AG09319 (cell line): ENCODE results near the gene RASSF6.

ENCODE experiments used
- DNase-seq: peaks from one replicate; pipeline ENCODE4 v3.0.0-alpha.2; 2010; ENCODE audit warnings: low read depth; ENCODE audit errors: extremely low read depth
- TF ChIP-seq, protein P1 (sequence below): IDR thresholded peaks from 2 replicates; pipeline ENCODE4 v1.5.1; 2011; ENCODE audit warnings: low read depth, mild to moderate bottlenecking, inconsistent platforms, low read length, moderate library complexity

Gene RASSF6

DNA sequence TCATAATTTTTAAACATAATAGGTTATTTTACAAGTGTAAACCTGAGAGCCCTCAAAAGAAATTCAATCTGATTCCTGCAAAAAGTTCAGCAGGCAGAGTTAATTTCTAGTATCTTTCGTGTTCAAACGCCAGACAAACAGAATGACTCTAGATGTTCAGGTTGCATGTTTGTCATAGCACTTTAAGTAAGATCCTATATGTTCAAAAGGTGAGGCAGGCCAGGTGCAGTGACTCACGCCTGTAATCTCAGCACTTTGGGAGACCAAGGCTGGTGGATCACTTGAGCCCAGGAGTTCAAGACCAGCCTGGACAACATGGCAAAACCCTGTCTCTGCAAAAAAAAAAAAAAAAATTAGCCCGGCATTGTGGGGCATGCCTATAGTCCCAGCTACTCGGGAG is 1.1 kb upstream of the RASSF6 start:
- TF ChIP-seq, protein P1, sequence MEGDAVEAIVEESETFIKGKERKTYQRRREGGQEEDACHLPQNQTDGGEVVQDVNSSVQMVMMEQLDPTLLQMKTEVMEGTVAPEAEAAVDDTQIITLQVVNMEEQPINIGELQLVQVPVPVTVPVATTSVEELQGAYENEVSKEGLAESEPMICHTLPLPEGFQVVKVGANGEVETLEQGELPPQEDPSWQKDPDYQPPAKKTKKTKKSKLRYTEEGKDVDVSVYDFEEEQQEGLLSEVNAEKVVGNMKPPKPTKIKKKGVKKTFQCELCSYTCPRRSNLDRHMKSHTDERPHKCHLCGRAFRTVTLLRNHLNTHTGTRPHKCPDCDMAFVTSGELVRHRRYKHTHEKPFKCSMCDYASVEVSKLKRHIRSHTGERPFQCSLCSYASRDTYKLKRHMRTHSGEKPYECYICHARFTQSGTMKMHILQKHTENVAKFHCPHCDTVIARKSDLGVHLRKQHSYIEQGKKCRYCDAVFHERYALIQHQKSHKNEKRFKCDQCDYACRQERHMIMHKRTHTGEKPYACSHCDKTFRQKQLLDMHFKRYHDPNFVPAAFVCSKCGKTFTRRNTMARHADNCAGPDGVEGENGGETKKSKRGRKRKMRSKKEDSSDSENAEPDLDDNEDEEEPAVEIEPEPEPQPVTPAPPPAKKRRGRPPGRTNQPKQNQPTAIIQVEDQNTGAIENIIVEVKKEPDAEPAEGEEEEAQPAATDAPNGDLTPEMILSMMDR = no peak
- DNase-seq = no peak

DNA sequence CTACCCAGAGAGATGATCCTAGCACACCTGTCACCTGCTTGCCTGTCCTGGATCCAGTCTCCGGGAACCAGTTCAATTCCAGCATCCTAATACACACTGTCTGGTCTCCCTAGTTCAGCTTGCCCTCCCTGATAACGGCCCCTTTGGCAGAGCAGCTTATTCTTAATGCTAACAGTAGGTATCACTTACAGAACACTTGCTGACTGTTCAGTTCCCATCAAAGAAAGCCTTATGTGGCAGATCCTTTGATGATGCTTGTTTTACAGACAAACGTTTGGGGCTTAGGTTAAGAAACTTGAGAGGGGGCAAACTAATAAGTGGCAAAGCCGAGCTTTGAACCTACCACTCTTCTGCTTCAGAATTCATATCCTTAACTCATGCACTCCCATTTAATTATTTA is 890 bp downstream of the RASSF6 start:
- no peak for DNase-seq
- TF ChIP-seq, protein P1 = no peak

DNA sequence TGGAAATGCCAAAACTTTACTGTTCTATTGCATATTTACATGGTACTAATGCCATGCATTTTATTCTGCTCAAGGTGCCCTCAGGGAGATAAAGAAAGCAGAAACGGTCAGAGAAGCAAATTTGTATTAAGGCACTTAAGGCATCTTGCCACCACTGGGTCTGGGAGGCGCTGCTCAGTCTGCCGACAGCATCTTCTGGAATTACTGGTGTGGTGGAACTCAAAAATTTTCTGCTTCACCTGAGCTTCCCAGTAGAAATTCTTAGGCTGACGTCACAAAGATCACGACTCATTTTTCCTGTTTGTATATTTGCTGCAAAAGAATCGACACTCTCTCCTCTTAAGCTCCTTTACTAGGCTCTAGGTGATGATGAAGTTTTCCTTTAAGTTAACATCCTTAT is 3.0 kb downstream of the RASSF6 start:
- no peak for DNase-seq

DNA sequence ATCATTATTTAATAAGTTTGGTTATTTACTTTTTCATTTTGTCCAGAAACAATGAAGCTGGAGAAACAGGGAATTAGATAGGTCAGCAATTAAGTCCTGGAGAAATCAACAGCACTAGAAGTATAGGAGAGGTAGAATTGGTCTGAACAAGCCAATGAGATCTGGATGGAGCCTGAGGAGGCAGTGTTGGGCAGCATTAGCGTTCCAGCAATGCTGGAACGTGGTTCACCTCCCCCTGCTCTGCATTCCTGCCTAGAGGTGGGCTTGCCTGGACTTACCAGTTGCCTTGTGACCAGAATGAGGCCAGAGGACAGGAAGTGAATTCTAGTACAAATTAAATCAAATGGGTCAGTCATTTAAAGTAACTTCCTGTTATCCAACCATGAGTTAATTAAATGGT is 4.6 kb downstream of the RASSF6 start:
- TF ChIP-seq, protein P1 = no peak
- no peak for DNase-seq

More for the DNA sequence above, 3.0 kb downstream of the RASSF6 start:
- TF ChIP-seq, protein P1 = no peak

DNA sequence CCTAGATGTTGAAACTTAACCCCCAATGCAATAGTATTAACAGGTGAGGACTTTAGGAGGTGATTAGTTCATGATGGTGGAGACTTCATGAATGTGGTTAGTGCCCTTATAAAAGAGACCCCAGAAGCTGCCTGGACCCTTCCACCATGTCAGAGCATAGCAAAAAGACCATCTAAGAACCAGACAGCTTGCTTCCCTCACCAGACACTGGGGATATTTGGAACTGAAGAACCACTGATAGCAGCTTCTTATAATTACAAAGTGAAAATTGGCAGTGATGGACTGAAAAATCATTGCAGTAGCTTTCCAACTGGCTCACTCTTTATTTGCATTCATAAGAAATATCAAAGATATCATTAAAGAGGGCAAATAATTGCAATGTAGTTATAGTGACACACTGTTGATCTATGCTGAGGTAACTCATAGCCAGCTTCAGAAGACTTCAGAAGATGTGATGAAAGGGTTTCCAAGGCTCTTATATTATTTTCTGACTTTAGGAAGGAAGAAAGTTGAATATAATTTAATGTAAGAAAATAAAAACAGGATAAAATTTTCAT is 5.8 kb downstream of the RASSF6 start:
- TF ChIP-seq, protein P1 = no peak
- no peak for DNase-seq

DNA sequence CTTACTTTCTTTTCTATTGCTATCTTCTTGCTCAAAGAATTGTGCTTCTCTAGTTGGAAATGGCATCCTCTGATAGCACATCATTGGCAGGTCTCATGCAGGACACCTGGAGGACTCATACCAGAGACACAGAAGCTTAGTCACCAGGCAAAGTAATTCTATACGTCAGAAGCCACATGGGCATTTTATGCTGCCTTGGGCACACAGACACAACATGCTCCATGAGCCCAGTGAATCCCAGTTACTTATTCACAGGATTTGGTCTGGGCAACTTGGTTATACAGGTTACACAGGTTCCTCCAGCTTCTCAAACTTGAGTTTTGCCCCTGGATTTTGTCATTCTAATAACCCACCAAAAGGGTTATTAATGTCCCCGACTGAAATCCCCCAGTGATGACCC is 7.1 kb downstream of the RASSF6 start:
- TF ChIP-seq, protein P1 = no peak
- DNase-seq = no peak

DNA sequence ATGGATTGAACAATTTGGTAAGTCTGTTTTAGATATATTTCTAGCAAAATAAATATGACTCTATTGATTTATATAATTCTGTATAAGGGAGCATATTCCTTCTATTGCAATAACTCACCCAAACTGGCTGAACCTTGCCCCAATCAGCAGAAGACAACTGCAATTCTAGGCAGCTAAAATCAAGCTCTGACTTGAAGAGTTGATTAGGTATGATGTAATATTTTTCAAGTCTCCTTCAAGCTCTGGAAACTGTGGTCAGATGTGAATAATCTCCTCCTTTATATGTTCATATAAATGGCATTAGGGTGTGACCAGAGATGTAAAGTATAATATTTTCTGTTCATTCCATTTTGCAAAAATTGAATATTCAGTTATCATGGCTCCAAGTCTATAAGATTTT is 8.2 kb downstream of the RASSF6 start:
- no peak for DNase-seq
- TF ChIP-seq, protein P1 = no peak
